Mesothelial cell of epicardium (in vitro differentiated cells): Measurements from ENCODE around the gene DACT2. TPM values are rescaled to one million over a fixed set of nuclear protein-coding genes. Genes with fewer than 3 reads are reported as not detected.
"Not testable (repeated sequence)": the region's sequence is repeated elsewhere in the genome, so short reads cannot be mapped to it uniquely, and the experiment has no call there.

Source experiments
- DNase-seq, 2 experiments: peaks; one replicate each; pipeline ENCODE4 v3.0.0; 2021; ENCODE audit warnings: low spot score in 2 of 2; ENCODE audit not compliant: unreplicated experiment in 2 of 2
- H3K27ac Mint-ChIP-seq: 2 replicates; pipeline ENCODE4 v1.8.0; 2021; ENCODE audit warnings: mixed read lengths
- H3K27me3 Mint-ChIP-seq: 2 replicates; pipeline ENCODE4 v1.8.0; 2021; ENCODE audit warnings: low read depth, mixed read lengths
- H3K36me3 Mint-ChIP-seq: 2 replicates; pipeline ENCODE4 v1.8.0; 2021; ENCODE audit warnings: mixed read lengths
- H3K4me1 Mint-ChIP-seq: 2 replicates; pipeline ENCODE4 v1.8.0; 2021; ENCODE audit warnings: mixed read lengths
- H3K4me3 Mint-ChIP-seq: 2 replicates; pipeline ENCODE4 v1.8.0; 2021; ENCODE audit warnings: mild to moderate bottlenecking, moderate library complexity, mixed read lengths
- H3K9me3 Mint-ChIP-seq: 2 replicates; pipeline ENCODE4 v1.8.0; 2021; ENCODE audit warnings: mixed read lengths
- CTCF ChIP-seq: fragments of 200-600 bp; sonication (generic); IDR thresholded peaks from one replicate; pipeline ENCODE4 v1.5.0; 2021; ENCODE audit warnings: antibody characterized with exemption; ENCODE audit not compliant: unreplicated experiment
- total RNA-seq: library from RNA; stranded (reverse); gene quantifications from 3 replicates; pipeline ENCODE4 v1.2.1, GENCODE V29; 2021

Gene DACT2
- total RNA-seq, 1 donor from 2014 or later: 7.4 TPM

GRCh38 chr6:168315596-168315995 lies 4.0 kb downstream of the DACT2 start:
- Mint-ChIP-seq H3K4me1 (peaks cover 62% of the 10 kb centered on the region), H3K4me3 (no peak overlapping the region), H3K9me3 (no peaks in the 10 kb centered on the region), H3K27ac (peak overlapping the region; percentile 61), H3K36me3 (no peaks in the 10 kb centered on the region), H3K27me3 (peaks cover 4% of the 10 kb centered on the region)
- TF ChIP-seq CTCF: no peak
- DNase-seq: no peak

- TF ChIP-seq CTCF: no peak
- Mint-ChIP-seq H3K27me3 (peaks cover 4% of the 10 kb centered on the region), H3K9me3 (no peaks in the 10 kb centered on the region), H3K27ac (peak overlapping the region; percentile 33), H3K36me3 (no peaks in the 10 kb centered on the region), H3K4me3 (peak overlapping the region; percentile 36), H3K4me1 (peaks cover 62% of the 10 kb centered on the region)
- no peak for DNase-seq
Measured at GRCh38 chr6:168314948-168315347, 4.6 kb downstream of the DACT2 start.

GRCh38 chr6:168314021-168314420 lies 5.6 kb downstream of the DACT2 start:
- Mint-ChIP-seq H3K9me3 (no peaks in the 10 kb centered on the region), H3K27ac (peak overlapping the region; percentile 84), H3K27me3 (peaks cover 3% of the 10 kb centered on the region), H3K4me3 (peak overlapping the region; percentile 16), H3K36me3 (peaks cover 2% of the 10 kb centered on the region), H3K4me1 (peaks cover 59% of the 10 kb centered on the region)
- TF ChIP-seq CTCF: no peak
- no peak for DNase-seq

GRCh38 chr6:168313431-168314011 lies 6.1 kb downstream of the DACT2 start:
- Mint-ChIP-seq H3K9me3 (no peaks in the 10 kb centered on the region), H3K4me1 (peaks cover 55% of the 10 kb centered on the region), H3K4me3 (peak overlapping the region; percentile 26), H3K27me3 (peaks cover 2% of the 10 kb centered on the region), H3K27ac (peak overlapping the region; percentile 84), H3K36me3 (peaks cover 5% of the 10 kb centered on the region)
- TF ChIP-seq CTCF: no peak
- DNase-seq: no peak

- DNase-seq, H3K36me3 Mint-ChIP-seq, H3K4me3 Mint-ChIP-seq, H3K9me3 Mint-ChIP-seq, H3K27me3 Mint-ChIP-seq: not testable (repeated sequence)
- H3K27ac Mint-ChIP-seq: peak overlapping the region; percentile 72
- peaks cover 48% of the 10 kb centered on the region for H3K4me1 Mint-ChIP-seq
Measured at GRCh38 chr6:168312125-168312507, 7.5 kb downstream of the DACT2 start.

- no peak overlapping the region for H3K4me3 Mint-ChIP-seq
- no peaks in the 10 kb centered on the region for H3K9me3 Mint-ChIP-seq
- peaks cover 48% of the 10 kb centered on the region for H3K4me1 Mint-ChIP-seq
- peaks cover 10% of the 10 kb centered on the region for H3K36me3 Mint-ChIP-seq
- TF ChIP-seq CTCF: no peak
- DNase-seq: no peak
- H3K27me3 Mint-ChIP-seq: no peaks in the 10 kb centered on the region
- peak overlapping the region; percentile 15 for H3K27ac Mint-ChIP-seq
Measured at GRCh38 chr6:168311410-168312124, 8.0 kb downstream of the DACT2 start.
